GM18520 (cell line): ENCODE results near the gene SAP30BP.

Experiments
- ATAC-seq: cut with Tn5 transposase; IDR thresholded peaks from one replicate; pipeline ENCODE4 v1.9.1; 2021; ENCODE audit not compliant: unreplicated experiment

The SAP30BP gene

GRCh38 chr17:75666959-75667790, at the start of gene SAP30BP, which contains the start of gene RECQL5:
SAP30BP (plus strand) TSS chr17:75667338; CDS start chr17:75667373, 35 bp downstream.
RECQL5 (minus strand) TSS chr17:75667154; CDS start chr17:75666557, 597 bp downstream.
- ATAC-seq = peak; percentile 84

- no peak for ATAC-seq
Measured at GRCh38 chr17:75617675-75618074, 49.5 kb upstream of the SAP30BP start.

GRCh38 chr17:75619506-75620431, 47.4 kb upstream of the SAP30BP start:
- no peak for ATAC-seq

- no peak for ATAC-seq
Measured at GRCh38 chr17:75621489-75621888, 45.6 kb upstream of the SAP30BP start.

GRCh38 chr17:75622076-75622475, 45.1 kb upstream of the SAP30BP start:
- ATAC-seq = no peak

GRCh38 chr17:75622771-75623273, 44.3 kb upstream of the SAP30BP start:
- ATAC-seq = no peak

- no peak for ATAC-seq
Measured at GRCh38 chr17:75623386-75623785, 43.8 kb upstream of the SAP30BP start.

- no peak for ATAC-seq
Measured at GRCh38 chr17:75624021-75624420, 43.1 kb upstream of the SAP30BP start.

- no peak for ATAC-seq
Measured at GRCh38 chr17:75624714-75625345, 42.3 kb upstream of the SAP30BP start.

GRCh38 chr17:75625813-75626486, 41.2 kb upstream of the SAP30BP start:
- no peak for ATAC-seq

GRCh38 chr17:75626496-75627038, 40.6 kb upstream of the SAP30BP start:
- no peak for ATAC-seq

GRCh38 chr17:75627094-75627493, 40.0 kb upstream of the SAP30BP start:
- ATAC-seq = no peak

GRCh38 chr17:75628425-75628824, 38.7 kb upstream of the SAP30BP start:
- ATAC-seq = no peak

GRCh38 chr17:75629157-75629556, 38.0 kb upstream of the SAP30BP start:
- ATAC-seq = no peak

GRCh38 chr17:75630071-75630917, 36.8 kb upstream of the SAP30BP start:
- no peak for ATAC-seq

- no peak for ATAC-seq
Measured at GRCh38 chr17:75631353-75631752, 35.8 kb upstream of the SAP30BP start.

- no peak for ATAC-seq
Measured at GRCh38 chr17:75632428-75632827, 34.7 kb upstream of the SAP30BP start.

GRCh38 chr17:75632863-75633485, 34.2 kb upstream of the SAP30BP start, which contains the start of gene SMIM5:
SMIM5 (plus strand) TSS chr17:75633434; CDS start chr17:75640202, 6,768 bp downstream.
- no peak for ATAC-seq
